HEK293 (cell line): ENCODE data around the gene NSDHL.
A peak's percentile ranks its signal among the peaks of the same experiment; 100 is the strongest.
"Not testable (repeated sequence)": the region's sequence is repeated elsewhere in the genome, so short reads cannot be mapped to it uniquely, and the experiment has no call there.

Source experiments
- CTCF ChIA-PET: fragments of 350-600 bp; formaldehyde crosslinking; extraction: SDS; loops from one replicate; lab custom pipeline; 2021; ENCODE audit warnings: antibody characterized with exemption; lab: Yijun Ruan, JAX
- POLR2A ChIA-PET: fragments of 300-600 bp; formaldehyde crosslinking; extraction: SDS; loops from one replicate; lab custom pipeline; 2020; ENCODE audit warnings: antibody characterized with exemption, inconsistent platforms; lab: Yijun Ruan, JAX
- H3K27ac ChIP-seq: fragments of 200-500 bp; sonication (Bioruptor generic); 2 replicates; pipeline ENCODE4 v1.5.1; 2014; ENCODE audit warnings: low read depth, low read length, control low read depth, inconsistent platforms; ENCODE audit errors: extremely low read depth
- H3K36me3 ChIP-seq, 2 experiments: fragments of 200-500 bp in 1 of 2; sonication (Bioruptor generic) in 1 of 2; 1 replicate in 1 of 2; 2 replicates in 1 of 2; pipeline ENCODE4 v1.5.1; 2014 to 2017; ENCODE audit warnings: inconsistent platforms in 2 of 2, low read length in 2 of 2; ENCODE audit not compliant: control insufficient read depth in 2 of 2, insufficient read depth in 1 of 2
- H3K4me1 ChIP-seq: fragments of 200-500 bp; sonication (Bioruptor generic); 2 replicates; pipeline ENCODE4 v1.5.1; 2014; ENCODE audit warnings: mild to moderate bottlenecking, low read length, inconsistent platforms; ENCODE audit not compliant: control insufficient read depth, insufficient read depth
- H3K4me3 ChIP-seq: 2 replicates; pipeline ENCODE4 v1.5.1; 2011; ENCODE audit warnings: low read depth, mild to moderate bottlenecking, control low read depth, low read length, moderate library complexity
- H3K9me3 ChIP-seq: fragments of 200-500 bp; sonication (Bioruptor generic); 2 replicates; pipeline ENCODE4 v1.5.1; 2014; ENCODE audit warnings: low read depth, low read length, inconsistent platforms; ENCODE audit not compliant: control insufficient read depth, insufficient read depth
- GLIS2 ChIP-seq: fragments of 450-650 bp; formaldehyde crosslinking; IDR thresholded peaks from 2 replicates; pipeline ENCODE4 v1.5.1; 2016; ENCODE audit warnings: missing biosample characterization, missing genetic modification characterization
- HOXC10 ChIP-seq: sonication (generic); formaldehyde crosslinking; IDR thresholded peaks from 2 replicates; pipeline ENCODE4 v1.8.1; 2023; ENCODE audit warnings: mild to moderate bottlenecking, missing genetic modification reagents
- MYNN ChIP-seq: fragments of 450-650 bp; formaldehyde crosslinking; IDR thresholded peaks from 2 replicates; pipeline ENCODE4 v1.5.1; 2016; ENCODE audit warnings: missing biosample characterization, missing genetic modification characterization, borderline replicate concordance
- OSR2 ChIP-seq: fragments of 450-650 bp; formaldehyde crosslinking; IDR thresholded peaks from 2 replicates; pipeline ENCODE4 v1.5.1; 2016; ENCODE audit warnings: missing biosample characterization, missing genetic modification characterization
- OVOL3 ChIP-seq: fragments of 450-650 bp; formaldehyde crosslinking; IDR thresholded peaks from 2 replicates; pipeline ENCODE4 v1.5.1; 2016; ENCODE audit warnings: missing biosample characterization, missing genetic modification characterization
- PRDM1 ChIP-seq: fragments of 450-650 bp; formaldehyde crosslinking; IDR thresholded peaks from 2 replicates; pipeline ENCODE4; 2016; ENCODE audit warnings: missing biosample characterization, missing genetic modification characterization
- RBAK ChIP-seq: fragments of 450-650 bp; formaldehyde crosslinking; IDR thresholded peaks from 2 replicates; pipeline ENCODE4 v1.5.1; 2016; ENCODE audit warnings: missing biosample characterization, missing genetic modification characterization
- SP2 ChIP-seq: fragments of 450-650 bp; formaldehyde crosslinking; IDR thresholded peaks from 2 replicates; pipeline ENCODE4 v1.5.1; 2016; ENCODE audit warnings: missing biosample characterization, missing genetic modification characterization
- ZNF146 ChIP-seq: fragments of 450-650 bp; formaldehyde crosslinking; IDR thresholded peaks from 2 replicates; pipeline ENCODE4 v1.5.1; 2016; ENCODE audit warnings: missing biosample characterization, missing genetic modification characterization
- ZNF2 ChIP-seq: fragments of 450-650 bp; formaldehyde crosslinking; IDR thresholded peaks from 2 replicates; pipeline ENCODE4 v1.5.1; 2016; ENCODE audit warnings: missing biosample characterization, missing genetic modification characterization
- ZNF221 ChIP-seq: fragments of 450-650 bp; formaldehyde crosslinking; IDR thresholded peaks from 2 replicates; pipeline ENCODE4 v1.5.1; 2017; ENCODE audit warnings: missing biosample characterization, missing genetic modification characterization, borderline replicate concordance
- ZNF239 ChIP-seq: fragments of 450-650 bp; formaldehyde crosslinking; IDR thresholded peaks from 2 replicates; pipeline ENCODE4 v1.5.1; 2016; ENCODE audit warnings: missing biosample characterization, missing genetic modification characterization
- ZNF292 ChIP-seq: fragments of 450-650 bp; formaldehyde crosslinking; IDR thresholded peaks from 2 replicates; pipeline ENCODE4 v1.5.1; 2016; ENCODE audit warnings: low read depth, missing biosample characterization, missing genetic modification characterization, borderline replicate concordance
- ZNF335 ChIP-seq: fragments of 450-650 bp; formaldehyde crosslinking; conservative IDR thresholded peaks from 2 replicates; pipeline ENCODE4 v1.5.1; 2016; ENCODE audit warnings: missing biosample characterization, missing genetic modification characterization
- ZNF426 ChIP-seq: fragments of 450-650 bp; formaldehyde crosslinking; IDR thresholded peaks from 2 replicates; pipeline ENCODE4 v1.5.1; 2017; ENCODE audit warnings: missing biosample characterization, missing genetic modification characterization, mild to moderate bottlenecking, inconsistent platforms, moderate library complexity
- ZNF473 ChIP-seq: fragments of 450-650 bp; formaldehyde crosslinking; IDR thresholded peaks from 2 replicates; pipeline ENCODE4 v1.5.1; 2017; ENCODE audit warnings: missing biosample characterization, missing genetic modification characterization
- ZNF514 ChIP-seq: fragments of 450-650 bp; formaldehyde crosslinking; IDR thresholded peaks from 2 replicates; pipeline ENCODE4 v1.5.1; 2016; ENCODE audit warnings: missing biosample characterization, missing genetic modification characterization
- ZNF544 ChIP-seq: fragments of 450-650 bp; formaldehyde crosslinking; IDR thresholded peaks from 2 replicates; pipeline ENCODE4 v1.5.0; 2017; ENCODE audit warnings: missing biosample characterization, missing genetic modification characterization
- ZNF596 ChIP-seq: fragments of 450-650 bp; IDR thresholded peaks from 2 replicates; pipeline ENCODE4 v1.5.0; 2018; ENCODE audit warnings: missing biosample characterization, mild to moderate bottlenecking, missing genetic modification characterization, moderate library complexity
- ZNF660 ChIP-seq: fragments of 450-650 bp; IDR thresholded peaks from 2 replicates; pipeline ENCODE4 v1.5.1; 2018; ENCODE audit warnings: missing biosample characterization, mild to moderate bottlenecking, missing genetic modification characterization
- TF ChIP-seq, protein P1 (sequence below): fragments of 450-650 bp; formaldehyde crosslinking; IDR thresholded peaks from 2 replicates; pipeline ENCODE4 v1.5.1; 2016; ENCODE audit warnings: missing biosample characterization, missing genetic modification characterization
- TF ChIP-seq, protein P2 (sequence below): fragments of 450-650 bp; formaldehyde crosslinking; IDR thresholded peaks from 2 replicates; pipeline ENCODE4 v1.5.1; 2016; ENCODE audit warnings: missing biosample characterization, missing genetic modification characterization
- TF ChIP-seq, protein P3 (sequence below): fragments of 450-650 bp; formaldehyde crosslinking; IDR thresholded peaks from 2 replicates; pipeline ENCODE4 v1.5.1; 2016; ENCODE audit warnings: missing biosample characterization, missing genetic modification characterization
- TF ChIP-seq, protein P4 (sequence below): fragments of 450-650 bp; formaldehyde crosslinking; IDR thresholded peaks from 2 replicates; pipeline ENCODE4 v1.5.1; 2017; ENCODE audit warnings: missing biosample characterization, mild to moderate bottlenecking, missing genetic modification characterization, moderate library complexity

NSDHL gene

DNA sequence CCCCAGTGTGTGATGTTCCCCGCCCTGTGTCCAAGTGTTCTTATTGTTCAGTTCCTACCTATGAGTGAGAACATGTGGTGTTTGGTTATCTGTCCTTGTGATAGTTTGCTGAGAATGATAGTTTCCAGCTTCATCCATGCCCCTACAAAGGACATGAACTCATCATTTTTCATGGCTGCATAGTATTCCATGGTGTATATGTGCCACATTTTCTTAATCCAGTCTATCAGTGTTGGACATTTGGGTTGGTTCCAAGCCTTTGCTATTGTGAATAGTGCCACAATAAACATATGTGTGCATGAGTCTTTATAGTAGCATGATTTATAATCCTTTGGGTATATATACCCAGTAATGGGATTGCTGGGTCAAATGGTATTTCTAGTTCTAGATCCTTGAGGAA lies 4.6 kb downstream of the NSDHL start:
- TF ChIP-seq, protein P1, sequence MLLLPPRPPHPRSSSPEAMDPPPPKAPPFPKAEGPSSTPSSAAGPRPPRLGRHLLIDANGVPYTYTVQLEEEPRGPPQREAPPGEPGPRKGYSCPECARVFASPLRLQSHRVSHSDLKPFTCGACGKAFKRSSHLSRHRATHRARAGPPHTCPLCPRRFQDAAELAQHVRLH (tag by site-specific recombination) = peak; percentile 65; the same call in 1 of the 2 replicates
- TF ChIP-seq ZNF146 (tag by site-specific recombination) = peak; percentile 99
- CTCF ChIA-PET, H3K9me3 ChIP-seq, H3K27ac ChIP-seq, POLR2A ChIA-PET, H3K4me1 ChIP-seq, H3K4me3 ChIP-seq: not testable (repeated sequence)
- H3K36me3 ChIP-seq = peaks cover 0 to 25% of the 10 kb centered on the region in 2 experiments; a peak in 1 of 3 replicates

DNA sequence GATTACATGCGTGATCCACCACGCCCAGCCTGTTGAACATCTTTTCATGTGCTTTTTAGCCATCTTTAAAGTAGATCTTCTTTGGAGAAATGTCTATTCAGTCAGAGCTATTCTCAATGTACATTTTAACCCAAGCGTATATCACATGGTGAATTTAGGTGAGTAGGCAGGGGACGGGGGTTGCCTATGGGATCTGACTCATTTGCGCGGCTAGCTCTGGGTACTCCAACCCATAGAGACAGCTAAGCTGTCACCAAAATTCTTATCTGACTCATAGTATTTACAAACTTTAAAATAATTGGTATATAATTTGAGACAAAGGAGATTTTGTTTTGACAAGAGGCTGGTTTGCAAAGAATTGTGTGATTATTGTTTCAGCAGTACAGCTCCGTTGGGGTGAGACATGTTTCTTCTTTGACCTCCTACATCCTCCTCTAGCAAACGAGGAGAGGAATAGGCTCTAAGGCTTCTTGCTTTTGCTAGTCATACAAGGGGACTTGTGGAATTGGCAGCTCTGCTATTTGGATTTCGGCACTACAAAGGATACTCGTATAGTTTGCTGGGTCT lies 12.0 kb downstream of the NSDHL start:
- ChIA-PET CTCF (no interaction called here), POLR2A (no interaction called here)
- H3K4me3 ChIP-seq = no peak overlapping the region
- no peak for TF ChIP-seq RBAK (tag by site-specific recombination)
- no peak for TF ChIP-seq ZNF544 (tag by site-specific recombination)
- no peak for TF ChIP-seq ZNF2 (tag by site-specific recombination)
- no peak for TF ChIP-seq PRDM1
- TF ChIP-seq ZNF426 (tag by site-specific recombination) = no peak
- TF ChIP-seq ZNF514 (tag by site-specific recombination) = no peak
- TF ChIP-seq ZNF221 = no peak
- no peaks in the 10 kb centered on the region for H3K4me1 ChIP-seq
- no peak overlapping the region for H3K27ac ChIP-seq
- H3K36me3 ChIP-seq = peaks cover 0 to 11% of the 10 kb centered on the region in 2 experiments; a peak in 2 of 3 replicates
- no peaks in the 10 kb centered on the region for H3K9me3 ChIP-seq

DNA sequence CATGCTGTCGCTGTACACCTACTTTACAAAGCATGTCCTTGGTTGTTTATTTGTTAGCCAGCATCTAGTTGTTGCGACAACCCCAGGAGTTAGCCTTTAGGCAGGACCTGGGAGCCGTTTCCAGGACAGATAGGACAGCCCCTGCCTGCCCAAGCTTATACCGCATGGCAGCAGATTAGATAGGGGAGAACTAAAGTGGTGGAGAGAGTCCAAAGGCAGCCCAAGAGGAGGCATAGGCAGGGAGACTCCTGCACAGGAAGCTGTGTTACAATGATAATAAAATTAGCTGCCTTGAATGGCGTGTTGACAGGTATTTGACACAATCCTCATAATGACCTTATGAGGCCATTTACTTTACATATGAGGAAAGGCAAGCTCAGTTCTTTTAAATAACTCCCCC lies 13.0 kb downstream of the NSDHL start:
- no peaks in the 10 kb centered on the region for H3K4me1 ChIP-seq
- POLR2A ChIA-PET = interaction anchor here (0.6 kb wide), 1 partner anchor 13 kb away, joined by 4 read pairs; the partner anchor contains the start of genes CETN2 and NSDHL
- H3K36me3 ChIP-seq = peaks cover 2 to 15% of the 10 kb centered on the region in 2 experiments; a peak in 2 of 3 replicates
- no peak for TF ChIP-seq OVOL3 (tag by site-specific recombination)
- peak; percentile 52 for TF ChIP-seq OSR2 (tag by site-specific recombination)
- CTCF ChIA-PET = interaction anchor here (1.5 kb wide), 1 partner anchor 23 kb away, joined by 6 read pairs; no protein-coding TSS in a partner anchor
- H3K9me3 ChIP-seq = no peaks in the 10 kb centered on the region
- H3K27ac ChIP-seq = no peak overlapping the region
- H3K4me3 ChIP-seq = no peak overlapping the region

DNA sequence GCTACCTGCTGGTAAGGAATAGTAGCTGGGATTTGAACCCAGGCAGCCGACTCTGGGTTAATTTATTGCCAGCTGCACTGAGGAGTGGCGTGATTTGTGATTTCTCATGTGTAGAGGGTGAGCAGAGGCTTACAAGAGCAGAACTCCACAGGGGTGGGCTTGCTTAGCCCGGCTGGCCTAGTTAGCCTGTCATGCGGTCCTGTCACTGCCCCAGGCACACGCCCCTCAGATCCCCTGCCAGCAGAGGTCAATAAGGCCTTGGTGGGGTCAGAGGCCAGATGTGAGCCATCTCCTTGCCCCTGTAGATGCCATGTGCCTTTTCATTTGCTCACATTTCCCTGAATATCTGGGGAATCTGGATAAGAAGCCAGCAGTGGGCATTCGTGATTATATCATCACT lies 13.4 kb downstream of the NSDHL start:
- H3K4me1 ChIP-seq = no peaks in the 10 kb centered on the region
- CTCF ChIA-PET = interaction anchor here (1.5 kb wide), 1 partner anchor 23 kb away, joined by 6 read pairs; no protein-coding TSS in a partner anchor
- POLR2A ChIA-PET = interaction anchor here (0.6 kb wide), 1 partner anchor 13 kb away, joined by 4 read pairs; the partner anchor contains the start of genes CETN2 and NSDHL
- H3K9me3 ChIP-seq = no peaks in the 10 kb centered on the region
- H3K36me3 ChIP-seq = peaks cover 5 to 17% of the 10 kb centered on the region in 2 experiments; a peak in 2 of 3 replicates
- H3K4me3 ChIP-seq = no peak overlapping the region
- no peak overlapping the region for H3K27ac ChIP-seq
- TF ChIP-seq GLIS2 = no peak
- no peak for TF ChIP-seq MYNN (tag by site-specific recombination)
- no peak for TF ChIP-seq SP2
- TF ChIP-seq ZNF292 (tag by site-specific recombination) = no peak
- TF ChIP-seq, protein P2, sequence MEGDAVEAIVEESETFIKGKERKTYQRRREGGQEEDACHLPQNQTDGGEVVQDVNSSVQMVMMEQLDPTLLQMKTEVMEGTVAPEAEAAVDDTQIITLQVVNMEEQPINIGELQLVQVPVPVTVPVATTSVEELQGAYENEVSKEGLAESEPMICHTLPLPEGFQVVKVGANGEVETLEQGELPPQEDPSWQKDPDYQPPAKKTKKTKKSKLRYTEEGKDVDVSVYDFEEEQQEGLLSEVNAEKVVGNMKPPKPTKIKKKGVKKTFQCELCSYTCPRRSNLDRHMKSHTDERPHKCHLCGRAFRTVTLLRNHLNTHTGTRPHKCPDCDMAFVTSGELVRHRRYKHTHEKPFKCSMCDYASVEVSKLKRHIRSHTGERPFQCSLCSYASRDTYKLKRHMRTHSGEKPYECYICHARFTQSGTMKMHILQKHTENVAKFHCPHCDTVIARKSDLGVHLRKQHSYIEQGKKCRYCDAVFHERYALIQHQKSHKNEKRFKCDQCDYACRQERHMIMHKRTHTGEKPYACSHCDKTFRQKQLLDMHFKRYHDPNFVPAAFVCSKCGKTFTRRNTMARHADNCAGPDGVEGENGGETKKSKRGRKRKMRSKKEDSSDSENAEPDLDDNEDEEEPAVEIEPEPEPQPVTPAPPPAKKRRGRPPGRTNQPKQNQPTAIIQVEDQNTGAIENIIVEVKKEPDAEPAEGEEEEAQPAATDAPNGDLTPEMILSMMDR = no peak
- TF ChIP-seq, protein P3, sequence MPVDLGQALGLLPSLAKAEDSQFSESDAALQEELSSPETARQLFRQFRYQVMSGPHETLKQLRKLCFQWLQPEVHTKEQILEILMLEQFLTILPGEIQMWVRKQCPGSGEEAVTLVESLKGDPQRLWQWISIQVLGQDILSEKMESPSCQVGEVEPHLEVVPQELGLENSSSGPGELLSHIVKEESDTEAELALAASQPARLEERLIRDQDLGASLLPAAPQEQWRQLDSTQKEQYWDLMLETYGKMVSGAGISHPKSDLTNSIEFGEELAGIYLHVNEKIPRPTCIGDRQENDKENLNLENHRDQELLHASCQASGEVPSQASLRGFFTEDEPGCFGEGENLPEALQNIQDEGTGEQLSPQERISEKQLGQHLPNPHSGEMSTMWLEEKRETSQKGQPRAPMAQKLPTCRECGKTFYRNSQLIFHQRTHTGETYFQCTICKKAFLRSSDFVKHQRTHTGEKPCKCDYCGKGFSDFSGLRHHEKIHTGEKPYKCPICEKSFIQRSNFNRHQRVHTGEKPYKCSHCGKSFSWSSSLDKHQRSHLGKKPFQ = no peak
- TF ChIP-seq ZNF596 = no peak
- TF ChIP-seq ZNF239 = no peak
- TF ChIP-seq, protein P4, sequence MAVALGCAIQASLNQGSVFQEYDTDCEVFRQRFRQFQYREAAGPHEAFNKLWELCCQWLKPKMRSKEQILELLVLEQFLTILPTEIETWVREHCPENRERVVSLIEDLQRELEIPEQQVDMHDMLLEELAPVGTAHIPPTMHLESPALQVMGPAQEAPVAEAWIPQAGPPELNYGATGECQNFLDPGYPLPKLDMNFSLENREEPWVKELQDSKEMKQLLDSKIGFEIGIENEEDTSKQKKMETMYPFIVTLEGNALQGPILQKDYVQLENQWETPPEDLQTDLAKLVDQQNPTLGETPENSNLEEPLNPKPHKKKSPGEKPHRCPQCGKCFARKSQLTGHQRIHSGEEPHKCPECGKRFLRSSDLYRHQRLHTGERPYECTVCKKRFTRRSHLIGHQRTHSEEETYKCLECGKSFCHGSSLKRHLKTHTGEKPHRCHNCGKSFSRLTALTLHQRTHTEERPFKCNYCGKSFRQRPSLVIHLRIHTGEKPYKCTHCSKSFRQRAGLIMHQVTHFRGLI (tag by site-specific recombination) = no peak
- no peak for TF ChIP-seq ZNF473 (tag by site-specific recombination)
- no peak for TF ChIP-seq HOXC10 (CRISPR knock-in tag)
- TF ChIP-seq ZNF335 (tag by site-specific recombination) = no peak
- TF ChIP-seq ZNF660 (tag by site-specific recombination) = no peak
